ENCODE data around the gene KLF17. TPM values are rescaled to one million over a fixed set of nuclear protein-coding genes. Genes with fewer than 3 reads are reported as not detected.

Gene KLF17
- total RNA-seq (2014; rRNA removed; shearing (Covaris generic)) = not detected in 2 replicates

DNA sequence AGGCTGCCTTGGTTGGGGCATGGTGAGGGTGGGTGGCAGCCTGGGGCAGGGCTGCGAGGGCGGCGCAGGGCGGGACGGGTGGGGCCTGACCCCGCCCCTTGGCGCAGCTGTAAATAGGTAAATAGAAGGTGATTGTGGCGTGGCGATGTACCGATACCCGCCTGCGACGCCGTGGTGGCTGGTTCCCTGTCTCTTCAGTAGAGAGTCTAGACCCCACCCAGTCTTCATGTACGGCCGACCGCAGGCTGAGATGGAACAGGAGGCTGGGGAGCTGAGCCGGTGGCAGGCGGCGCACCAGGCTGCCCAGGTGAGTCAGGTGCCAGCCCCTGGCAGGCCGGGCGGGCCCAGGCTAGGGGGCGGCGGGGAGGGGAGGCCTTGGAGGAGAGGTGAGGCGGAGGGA, at the start of gene KLF17:
KLF17 (plus strand) TSS at position 140 of the 400 bp plus-strand sequence; CDS start at position 227, 87 bp downstream.
- Histone ChIP-seq H3K4me3 (no peak within 1 kb of the TSS), H3K27ac (no peak within 1 kb of the TSS), H3K9me3 (replicated peaks) (0 out of 2 replicates have a peak, but pooled peaks cover 2% of the 10 kb centered on the region), H3K36me3 (no peaks in the 10 kb centered on the region), H3K27me3 (peaks cover 3% of the 10 kb centered on the region; the same call in 1 of the 2 replicates), H3K4me1 (no peaks in the 10 kb centered on the region)
- DNase-seq = no peak

DNA sequence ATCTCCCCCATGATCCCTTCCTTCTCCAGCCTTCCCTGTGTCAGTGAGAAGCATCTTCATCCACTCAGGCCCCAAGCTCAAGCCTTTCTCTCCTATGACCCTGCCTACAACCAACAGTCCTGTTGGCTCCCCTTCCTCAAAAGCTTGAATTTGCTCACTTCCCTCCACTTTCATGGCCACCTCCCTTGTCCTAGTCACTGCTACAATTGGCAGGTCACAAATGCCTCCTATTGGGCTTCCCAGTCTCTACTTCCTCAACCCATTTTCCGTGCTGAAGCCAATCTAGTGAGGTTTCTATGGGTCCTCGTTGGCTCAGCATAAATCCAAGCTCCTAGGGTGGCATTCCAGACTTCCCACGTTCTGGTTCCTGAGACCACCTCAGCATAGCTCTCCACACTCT, 47.2 kb upstream of the KLF17 start:
- Histone ChIP-seq H3K27me3 (no peaks in the 10 kb centered on the region), H3K4me3 (no peak overlapping the region), H3K36me3 (no peaks in the 10 kb centered on the region), H3K27ac (no peak overlapping the region), H3K9me3 (replicated peaks) (0 out of 2 replicates have a peak, but pooled peaks cover 2% of the 10 kb centered on the region), H3K4me1 (peaks cover 22% of the 10 kb centered on the region)
- no peak for DNase-seq

DNA sequence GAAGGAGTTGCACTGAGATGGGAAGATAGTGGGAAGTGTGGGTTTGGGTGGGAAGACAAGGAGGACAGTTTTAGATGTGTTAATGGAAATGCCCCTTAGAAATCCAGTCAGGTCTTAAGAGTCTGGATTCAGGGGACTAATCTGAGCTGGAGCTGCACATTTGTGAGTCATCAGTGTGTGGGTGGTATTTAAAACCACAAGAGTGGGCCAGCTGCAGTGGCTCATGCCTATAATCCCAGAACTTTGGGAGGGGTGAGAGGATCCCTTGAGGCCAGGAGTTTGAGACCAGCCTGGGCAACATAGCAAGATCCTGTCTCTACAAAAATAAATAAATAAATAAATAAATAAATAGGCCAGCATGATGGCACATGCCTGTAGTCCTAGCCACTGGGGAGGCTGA, 46.4 kb upstream of the KLF17 start:
- no peak overlapping the region for H3K27ac ChIP-seq
- H3K27me3 ChIP-seq = no peaks in the 10 kb centered on the region
- DNase-seq = peak; percentile 77 to 86

DNA sequence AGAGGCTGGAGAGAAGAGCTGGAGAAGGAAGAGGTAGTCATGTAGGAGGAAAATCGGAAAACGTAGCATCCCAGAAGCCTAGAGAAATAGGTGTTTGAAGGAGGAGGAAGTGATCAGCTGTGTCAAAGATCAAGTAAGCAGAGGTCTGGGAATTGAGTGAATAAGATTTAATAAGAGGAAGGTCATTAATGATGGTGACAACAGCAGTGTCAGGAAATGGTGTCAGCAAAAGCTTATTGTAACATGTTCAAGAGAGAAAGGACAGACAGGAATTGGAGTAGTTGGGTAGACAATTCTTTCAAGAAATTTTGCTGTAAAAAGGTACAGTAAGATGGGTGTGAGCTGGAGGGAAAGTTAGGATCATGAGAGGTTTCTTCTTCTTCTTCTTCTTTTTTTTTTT, 45.8 kb upstream of the KLF17 start:
- DNase-seq = no peak
- H3K27ac ChIP-seq = no peak overlapping the region
- H3K4me3 ChIP-seq = no peak overlapping the region
- H3K36me3 ChIP-seq = no peaks in the 10 kb centered on the region
- peaks cover 22% of the 10 kb centered on the region for H3K4me1 ChIP-seq
- H3K27me3 ChIP-seq = no peaks in the 10 kb centered on the region
- no peaks in the 10 kb centered on the region for H3K9me3 ChIP-seq (replicated peaks)

More for the DNA sequence above, 46.4 kb upstream of the KLF17 start:
- no peak overlapping the region for H3K4me3 ChIP-seq
- 0 out of 2 replicates have a peak, but pooled peaks cover under 1% of the 10 kb centered on the region for H3K9me3 ChIP-seq (replicated peaks)
- no peaks in the 10 kb centered on the region for H3K36me3 ChIP-seq
- peaks cover 22% of the 10 kb centered on the region for H3K4me1 ChIP-seq

GRCh38 chr1:44073528-44073927, 45.1 kb upstream of the KLF17 start:
- Histone ChIP-seq H3K4me3 (no peak overlapping the region), H3K27ac (no peak overlapping the region), H3K9me3 (replicated peaks) (no peaks in the 10 kb centered on the region), H3K4me1 (peaks cover 22% of the 10 kb centered on the region), H3K27me3 (no peaks in the 10 kb centered on the region), H3K36me3 (no peaks in the 10 kb centered on the region)
- no peak for DNase-seq

- H3K27ac ChIP-seq = no peak overlapping the region
- no peak overlapping the region for H3K4me3 ChIP-seq
- no peak for DNase-seq
- no peaks in the 10 kb centered on the region for H3K27me3 ChIP-seq
- H3K9me3 ChIP-seq (replicated peaks) = no peaks in the 10 kb centered on the region
- no peaks in the 10 kb centered on the region for H3K36me3 ChIP-seq
- peaks cover 22% of the 10 kb centered on the region for H3K4me1 ChIP-seq
These were observed 44.2 kb upstream of the KLF17 start for GRCh38 chr1:44074415-44074814.

DNA sequence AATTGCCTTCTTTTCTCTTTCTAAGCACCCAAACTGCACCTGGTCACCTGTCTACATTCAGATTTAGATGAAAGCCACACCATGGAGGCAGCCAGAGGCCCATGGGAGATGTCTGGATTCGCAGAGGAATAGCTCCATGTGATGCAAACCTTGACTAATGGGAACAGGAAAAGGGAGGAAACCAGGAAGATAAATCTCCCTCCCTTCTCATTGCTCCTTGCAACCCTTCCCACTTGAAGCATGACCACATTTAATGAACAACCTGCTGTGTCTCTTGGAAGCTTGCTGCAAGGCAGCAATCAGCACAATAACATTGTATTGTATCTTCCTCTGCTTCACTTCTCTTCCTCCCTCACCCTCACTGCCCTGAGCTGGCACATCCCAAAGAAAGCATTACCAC, 42.6 kb upstream of the KLF17 start:
- Histone ChIP-seq H3K9me3 (replicated peaks) (no peaks in the 10 kb centered on the region), H3K27me3 (no peaks in the 10 kb centered on the region), H3K4me3 (no peak overlapping the region), H3K27ac (no peak overlapping the region), H3K4me1 (peaks cover 20% of the 10 kb centered on the region), H3K36me3 (no peaks in the 10 kb centered on the region)
- DNase-seq = peak in 1 of 2 experiments; percentile 58

DNA sequence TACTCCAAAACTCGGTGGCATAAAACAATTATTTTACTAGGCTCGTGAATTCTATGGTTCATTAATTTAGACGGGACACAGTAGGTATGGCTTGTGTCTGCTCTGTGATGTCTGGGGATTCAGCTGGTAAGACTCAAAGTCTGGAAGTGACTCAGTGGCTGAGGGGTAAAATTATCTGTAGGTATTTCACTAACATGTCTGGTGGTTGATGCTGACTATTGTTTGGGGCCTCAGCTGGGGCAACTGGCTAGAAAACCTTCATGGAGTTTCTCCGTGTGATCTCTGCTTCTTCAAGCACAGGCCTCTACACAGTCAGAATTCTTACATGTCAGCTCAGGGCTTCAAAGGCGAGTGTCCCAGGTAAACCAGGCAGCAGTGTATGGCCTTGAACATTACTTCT, 41.2 kb upstream of the KLF17 start:
- no peaks in the 10 kb centered on the region for H3K36me3 ChIP-seq
- no peak overlapping the region for H3K4me3 ChIP-seq
- no peaks in the 10 kb centered on the region for H3K9me3 ChIP-seq (replicated peaks)
- no peak overlapping the region for H3K27ac ChIP-seq
- DNase-seq = no peak
- H3K4me1 ChIP-seq = peaks cover 9% of the 10 kb centered on the region
- no peaks in the 10 kb centered on the region for H3K27me3 ChIP-seq

GRCh38 chr1:44078104-44078503, 40.5 kb upstream of the KLF17 start:
- peaks cover 9% of the 10 kb centered on the region for H3K4me1 ChIP-seq
- H3K9me3 ChIP-seq (replicated peaks) = no peaks in the 10 kb centered on the region
- H3K36me3 ChIP-seq = no peaks in the 10 kb centered on the region
- H3K27ac ChIP-seq = no peak overlapping the region
- no peak overlapping the region for H3K4me3 ChIP-seq
- no peak for DNase-seq
- no peaks in the 10 kb centered on the region for H3K27me3 ChIP-seq

DNA sequence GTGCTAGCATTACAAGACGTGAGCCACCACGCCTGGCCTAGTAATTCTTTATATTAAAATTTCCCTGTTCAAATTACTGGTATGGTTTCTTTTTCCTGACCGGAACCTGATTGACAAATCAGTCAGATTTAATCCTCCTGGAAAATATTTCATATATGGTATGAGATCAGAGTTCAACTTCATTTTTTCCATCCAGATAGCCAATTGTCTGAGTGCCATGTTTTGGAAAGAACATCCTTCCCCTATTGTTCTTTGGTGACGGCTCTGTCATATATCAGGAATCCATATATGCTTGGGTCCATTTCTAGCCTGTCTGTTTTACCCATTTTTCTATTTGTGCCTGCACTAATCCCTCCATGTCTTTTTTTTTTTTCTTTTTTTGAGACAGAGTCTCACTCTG, 39.1 kb upstream of the KLF17 start:
- no peaks in the 10 kb centered on the region for H3K36me3 ChIP-seq
- H3K4me3 ChIP-seq = no peak overlapping the region
- no peak for DNase-seq
- H3K27me3 ChIP-seq = no peaks in the 10 kb centered on the region
- H3K4me1 ChIP-seq = peaks cover 9% of the 10 kb centered on the region
- no peak overlapping the region for H3K27ac ChIP-seq
- no peaks in the 10 kb centered on the region for H3K9me3 ChIP-seq (replicated peaks)

DNA sequence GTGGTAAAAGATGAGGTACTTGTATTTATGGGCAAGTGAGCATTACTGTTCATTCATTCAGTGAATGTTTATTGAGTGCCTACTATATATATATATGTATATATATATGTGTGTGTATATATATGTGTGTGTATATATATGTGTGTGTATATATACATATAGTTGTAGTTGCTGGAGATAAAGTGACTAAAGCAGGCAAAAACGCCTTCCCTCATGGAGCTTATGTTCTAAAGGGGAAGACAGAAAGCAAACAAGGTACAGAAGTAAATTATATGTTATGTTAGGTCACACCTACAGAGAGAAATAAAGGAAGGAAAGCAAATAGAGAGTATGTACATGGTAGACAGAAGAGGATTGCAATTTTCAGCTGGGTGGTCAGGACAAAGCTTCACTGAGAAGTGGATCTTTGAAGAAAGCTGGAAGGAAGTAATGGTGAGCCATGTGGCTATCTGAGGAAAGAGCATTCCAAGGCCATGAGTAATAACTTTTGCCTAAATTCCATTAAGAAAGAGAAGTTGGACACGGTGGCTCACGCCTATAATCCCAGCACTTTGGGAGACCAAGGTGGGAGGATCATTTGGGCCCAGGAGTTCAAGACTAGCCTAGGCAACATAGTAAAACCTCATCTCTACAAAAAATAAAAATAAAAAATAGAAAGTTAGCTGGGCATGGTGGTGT, 33.5 kb upstream of the KLF17 start:
- Histone ChIP-seq H3K4me1 (peaks cover 21% of the 10 kb centered on the region), H3K36me3 (no peaks in the 10 kb centered on the region), H3K9me3 (replicated peaks) (no peaks in the 10 kb centered on the region), H3K4me3 (no peak overlapping the region), H3K27ac (no peak overlapping the region), H3K27me3 (no peaks in the 10 kb centered on the region)
- DNase-seq = no peak

- no peak overlapping the region for H3K4me3 ChIP-seq
- DNase-seq = no peak
- H3K9me3 ChIP-seq (replicated peaks) = no peaks in the 10 kb centered on the region
- H3K27ac ChIP-seq = no peak overlapping the region
- no peaks in the 10 kb centered on the region for H3K36me3 ChIP-seq
- no peaks in the 10 kb centered on the region for H3K27me3 ChIP-seq
- peaks cover 28% of the 10 kb centered on the region for H3K4me1 ChIP-seq
These were observed 31.7 kb upstream of the KLF17 start for GRCh38 chr1:44086692-44087474.

GRCh38 chr1:44089371-44090048, 29.1 kb upstream of the KLF17 start:
- Histone ChIP-seq H3K27me3 (no peaks in the 10 kb centered on the region), H3K9me3 (replicated peaks) (no peaks in the 10 kb centered on the region), H3K4me1 (peaks cover 28% of the 10 kb centered on the region), H3K36me3 (no peaks in the 10 kb centered on the region), H3K4me3 (no peak overlapping the region), H3K27ac (peak overlapping the region; percentile 59)
- peak; percentile 91 to 95 for DNase-seq

DNA sequence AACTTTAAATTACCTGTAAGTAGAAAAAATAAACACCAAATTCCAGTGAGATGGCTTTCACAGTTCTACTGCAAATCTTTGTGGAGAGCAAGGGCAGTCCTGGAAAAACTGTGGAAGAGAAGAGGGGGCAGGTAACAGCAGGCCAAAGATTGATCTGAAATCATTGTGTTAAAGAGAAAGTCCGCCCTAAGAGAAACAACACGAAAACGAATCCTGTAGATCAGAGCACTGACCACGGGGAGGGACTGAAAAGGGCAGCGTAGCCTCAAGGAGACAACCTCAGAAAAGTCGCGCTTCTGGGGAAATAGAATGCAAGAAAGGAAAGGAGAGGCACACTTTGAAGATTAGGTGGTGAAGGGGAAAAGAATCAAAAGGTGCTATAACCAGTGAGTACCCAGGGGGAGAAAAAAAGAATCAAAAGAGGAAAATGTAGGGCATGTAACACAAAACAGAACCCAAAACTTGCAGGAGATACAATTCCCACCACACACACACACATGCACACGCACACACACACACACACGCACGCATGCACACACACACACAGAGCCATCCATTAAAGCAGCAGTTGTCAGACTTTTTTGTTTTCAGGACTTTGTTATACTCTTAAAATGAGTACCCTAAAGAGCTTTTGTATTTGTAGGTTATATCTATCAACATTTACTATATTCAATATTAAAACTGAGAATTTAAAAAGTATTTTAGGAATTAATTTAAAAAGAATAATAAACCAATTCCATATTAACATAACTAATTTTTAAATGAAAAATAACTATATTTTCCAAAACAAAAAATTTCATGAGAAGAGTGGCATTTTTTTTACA, 28.0 kb upstream of the KLF17 start:
- no peaks in the 10 kb centered on the region for H3K36me3 ChIP-seq
- peak in 1 of 2 experiments; percentile 23 for DNase-seq
- H3K27ac ChIP-seq = no peak overlapping the region

More for the DNA sequence above, 28.0 kb upstream of the KLF17 start:
- Histone ChIP-seq H3K4me1 (peaks cover 25% of the 10 kb centered on the region), H3K9me3 (replicated peaks) (no peaks in the 10 kb centered on the region), H3K27me3 (no peaks in the 10 kb centered on the region), H3K4me3 (no peak overlapping the region)
